Thoracic aorta (tissue), 2 donors: Measurements from ENCODE around the gene C2orf76. TPM values are rescaled to one million over a fixed set of nuclear protein-coding genes. Genes with fewer than 3 reads are reported as not detected.

Source experiments
- ATAC-seq: fragments of 150-250 bp; one replicate; pipeline ENCODE4 v1.8.0; 2017; ENCODE audit warnings: low read depth; ENCODE audit not compliant: insufficient number of reproducible peaks, low FRiP score
- DNase-seq: peaks from one replicate; pipeline ENCODE4 v3.0.0-alpha.2; 2020; ENCODE audit warnings: low spot score
- H3K27ac ChIP-seq, 2 donors: fragments of 200-600 bp; sonication (generic); 1 replicate in 1 of 2; 2 replicates in 1 of 2; pipeline ENCODE4 v1.5.1; 2016; ENCODE audit warnings: mild to moderate bottlenecking in 2 of 2, moderate library complexity in 2 of 2
- H3K27me3 ChIP-seq: fragments of 200-600 bp; sonication (generic); replicated peaks from 2 replicates; pipeline ENCODE4 v1.6.0; 2016; ENCODE audit warnings: mild to moderate bottlenecking; ENCODE audit not compliant: insufficient read depth
- H3K36me3 ChIP-seq: fragments of 200-600 bp; sonication (generic); one replicate; pipeline ENCODE4 v1.5.1; 2016
- H3K4me1 ChIP-seq, 2 donors: fragments of 200-600 bp; sonication (generic); 1 replicate in 1 of 2; 2 replicates in 1 of 2; pipeline versions ENCODE4 v1.5.1 to v1.6.0; 2016; ENCODE audit warnings: low read depth in 2 of 2, mild to moderate bottlenecking in 1 of 2; ENCODE audit not compliant: control insufficient read depth in 1 of 2
- H3K4me3 ChIP-seq: fragments of 200-600 bp; sonication (generic); 2 replicates; pipeline ENCODE4 v1.5.1; 2016; ENCODE audit warnings: mild to moderate bottlenecking
- H3K9me3 ChIP-seq: fragments of 200-600 bp; sonication (generic); 2 replicates; pipeline ENCODE4 v1.5.1; 2016
- CTCF ChIP-seq: fragments of 200-600 bp; sonication (generic); IDR thresholded peaks from one replicate; pipeline ENCODE4 v1.5.1; 2019; ENCODE audit warnings: antibody characterized with exemption
- total RNA-seq, 2 donors: library from RNA; depleted of rRNA; stranded (reverse); fragments of >200 nt; gene quantifications; one replicate each; pipeline versions ENCODE4 v1.1.0 to v1.2.3, GENCODE V29; 2016

The C2orf76 gene
- total RNA-seq, 2 donors from 2014 or later: 2.2 to 6.5 TPM

DNA sequence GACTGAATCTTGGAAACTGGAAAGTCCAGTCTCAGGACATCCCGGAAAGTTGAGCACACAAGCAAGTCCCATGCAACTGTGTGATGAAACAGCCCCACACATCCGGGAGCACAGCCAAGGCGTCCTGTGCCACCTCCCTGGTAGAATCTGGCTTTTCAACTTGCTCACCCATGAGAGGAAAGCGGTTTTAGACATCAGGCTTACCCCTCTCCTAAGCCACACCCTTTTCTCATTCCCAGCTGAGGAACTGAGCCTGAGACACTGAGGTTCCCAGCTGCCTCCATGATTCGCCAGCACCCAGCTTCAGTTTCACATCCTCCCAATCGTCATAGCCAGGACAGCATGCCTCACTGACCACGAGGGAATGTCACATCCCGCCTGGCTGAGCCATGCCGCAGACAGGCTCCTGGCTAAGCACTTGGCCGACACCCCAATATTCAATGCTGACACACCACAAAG lies 82.7 kb downstream of the C2orf76 start:
- no peak for ATAC-seq
- TF ChIP-seq CTCF: no peak
- peak; percentile 15 for DNase-seq
- Histone ChIP-seq H3K27me3 (no peaks in the 10 kb centered on the region), H3K27ac (no peak overlapping the region), H3K4me1 (peaks cover 5 to 7% of the 10 kb centered on the region in 2 donors), H3K9me3 (no peaks in the 10 kb centered on the region), H3K36me3 (no peaks in the 10 kb centered on the region), H3K4me3 (no peak overlapping the region)

GRCh38 chr2:119282996-119283511 lies 83.6 kb downstream of the C2orf76 start:
- Histone ChIP-seq H3K27ac (peak overlapping the region in 1 of 2 donors; percentile 30), H3K4me3 (no peak overlapping the region), H3K36me3 (no peaks in the 10 kb centered on the region), H3K4me1 (peaks cover 5 to 7% of the 10 kb centered on the region in 2 donors), H3K9me3 (no peaks in the 10 kb centered on the region), H3K27me3 (no peaks in the 10 kb centered on the region)
- no peak for TF ChIP-seq CTCF
- no peak for ATAC-seq
- DNase-seq: no peak

DNA sequence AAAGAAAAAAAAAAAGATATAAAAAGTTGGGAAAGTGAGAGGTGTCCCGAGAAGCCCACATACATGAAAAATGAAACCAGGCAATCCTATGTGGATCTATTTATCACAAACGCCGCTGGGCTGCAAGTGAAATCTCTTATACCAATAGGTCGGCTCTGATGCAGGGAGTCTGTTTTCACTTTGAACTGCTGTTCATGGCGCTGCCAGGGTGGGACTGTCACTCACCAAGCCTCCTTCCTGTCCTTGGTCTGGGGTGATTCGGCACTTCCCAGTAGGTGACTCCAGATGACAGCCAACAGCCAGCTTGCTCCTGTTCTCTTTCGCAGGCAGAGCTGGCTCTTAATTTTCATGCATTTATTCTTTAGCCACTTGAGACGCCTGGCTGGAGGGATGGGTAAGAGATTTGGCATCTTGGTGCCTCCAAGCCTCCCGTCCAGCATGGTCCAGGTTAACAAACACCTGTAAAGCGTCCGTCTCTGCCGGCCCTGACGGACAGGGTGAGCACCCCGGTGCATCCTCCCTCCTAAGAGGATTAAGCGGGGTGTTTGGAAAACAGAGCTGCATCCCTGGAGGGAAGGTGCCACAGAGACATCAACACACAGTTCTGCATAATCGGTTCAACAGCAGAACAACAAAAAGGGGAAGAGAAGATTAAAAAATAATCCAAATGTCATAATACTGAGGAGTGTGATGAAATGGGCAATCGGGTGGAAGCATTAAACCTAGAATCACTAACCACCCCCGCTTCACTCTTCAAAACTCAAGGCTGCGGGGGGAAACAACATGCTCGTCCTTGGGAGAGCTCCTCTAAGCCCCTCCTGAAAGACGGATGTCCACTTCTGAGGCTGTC lies 84.3 kb downstream of the C2orf76 start:
- H3K4me1 ChIP-seq: peaks cover 5 to 7% of the 10 kb centered on the region in 2 donors
- H3K9me3 ChIP-seq: no peaks in the 10 kb centered on the region
- DNase-seq (no peak), ATAC-seq (no peak)
- TF ChIP-seq CTCF: no peak
- no peak overlapping the region for H3K4me3 ChIP-seq
- H3K36me3 ChIP-seq: no peaks in the 10 kb centered on the region
- no peaks in the 10 kb centered on the region for H3K27me3 ChIP-seq
- H3K27ac ChIP-seq: peak overlapping the region in 1 of 2 donors; percentile 30

DNA sequence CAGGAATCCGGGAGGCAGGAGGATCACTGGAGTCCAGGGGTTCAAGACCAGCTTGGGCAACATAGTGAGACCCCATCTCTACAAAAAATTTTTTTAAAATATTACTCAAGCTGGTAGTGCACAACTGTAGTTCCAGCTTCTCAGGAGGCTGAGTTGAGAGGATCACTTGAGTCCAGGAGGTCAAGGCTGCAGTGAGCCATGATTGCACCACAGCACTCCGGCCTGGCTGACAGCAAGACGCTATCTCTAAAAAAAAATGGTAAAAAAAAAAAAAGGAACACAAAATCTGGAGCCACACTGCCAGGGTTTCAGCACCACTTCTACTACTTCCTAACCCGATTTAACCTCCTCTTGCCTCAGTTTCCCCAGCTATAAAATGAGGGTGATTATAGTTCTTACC lies 86.0 kb downstream of the C2orf76 start:
- H3K4me1 ChIP-seq: peaks cover 5 to 7% of the 10 kb centered on the region in 2 donors
- ATAC-seq: no peak
- H3K4me3 ChIP-seq: no peak overlapping the region
- no peaks in the 10 kb centered on the region for H3K9me3 ChIP-seq
- no peaks in the 10 kb centered on the region for H3K27me3 ChIP-seq
- H3K27ac ChIP-seq: no peak overlapping the region
- no peaks in the 10 kb centered on the region for H3K36me3 ChIP-seq
- DNase-seq: no peak
- no peak for TF ChIP-seq CTCF

- H3K36me3 ChIP-seq: no peaks in the 10 kb centered on the region
- H3K4me1 ChIP-seq: peaks cover 5 to 7% of the 10 kb centered on the region in 2 donors
- H3K4me3 ChIP-seq: no peak overlapping the region
- no peak overlapping the region for H3K27ac ChIP-seq
- H3K27me3 ChIP-seq: no peaks in the 10 kb centered on the region
- H3K9me3 ChIP-seq: no peaks in the 10 kb centered on the region
- no peak for TF ChIP-seq CTCF
- ATAC-seq (no peak), DNase-seq (no peak)
These were observed 87.0 kb downstream of the C2orf76 start for GRCh38 chr2:119279666-119280065.
